HepG2 (cell line): Measurements from ENCODE around the gene SELENOV. TPM values are rescaled to one million over a fixed set of nuclear protein-coding genes. Genes with fewer than 3 reads are reported as not detected.
A peak's percentile ranks its signal among the peaks of the same experiment; 100 is the strongest.

Experiments
- ATAC-seq: fragments of 200-7000 bp; cut with Tn5 transposase; 3 replicates; pipeline ENCODE4 v1.9.1; 2020; ENCODE audit warnings: mild to moderate bottlenecking, moderate library complexity
- BruUV-seq: library from RNA; stranded (reverse); fragments of 400-500 nt; replicated peaks from 2 replicates; lab custom pipeline; 2021; lab: Mats Ljungman, UMichigan
- CTCF ChIA-PET: fragments of 300-600 bp; formaldehyde crosslinking; extraction: SDS; loops from one replicate; lab custom pipeline; 2021; ENCODE audit warnings: low total read pairs, inconsistent platforms, low intra/inter-chr PET ratio; lab: Yijun Ruan, JAX
- POLR2A ChIA-PET: fragments of 350-600 bp; sonication (Branson Sonifier 250); formaldehyde crosslinking; loops from one replicate; lab custom pipeline; 2020; ENCODE audit warnings: antibody characterized with exemption, inconsistent platforms; lab: Yijun Ruan, JAX
- DNase-seq: peaks from one replicate; pipeline ENCODE4 v3.0.0-alpha.2; 2015; ENCODE audit warnings: low spot score
- FAIRE-seq: peaks from 3 replicates; lab custom pipeline; 2011; peaks lifted over from hg19 to GRCh38; lab: Jason Lieb, UNC
- H2AFZ ChIP-seq: one replicate; pipeline ENCODE4 v1.6.1; 2011; ENCODE audit warnings: low read length, inconsistent platforms
- H3K27ac ChIP-seq: fragments of 300-600 bp; 3 replicates; pipeline ENCODE4 v1.8.0; 2011; ENCODE audit warnings: mixed run types, mild to moderate bottlenecking, mixed read lengths, low read length, inconsistent platforms; ENCODE audit not compliant: insufficient read depth; ENCODE audit errors: extremely low read length
- H3K27me3 ChIP-seq, 2 experiments: fragments of 200-600 bp in 1 of 2; 2 replicates in 1 of 2; 3 replicates in 1 of 2; pipeline versions ENCODE4 v1.6.0 to v1.8.0; 2011; ENCODE audit warnings: low read length in 2 of 2, mild to moderate bottlenecking in 2 of 2, moderate library complexity in 2 of 2, inconsistent platforms in 1 of 2; ENCODE audit not compliant: insufficient read depth in 2 of 2, control insufficient read depth in 1 of 2
- H3K36me3 ChIP-seq, 2 experiments: fragments of 200-600 bp in 1 of 2; replicated peaks in 1 of 2; 2 replicates in 1 of 2; 3 replicates in 1 of 2; pipeline versions ENCODE4 v1.5.1 to v1.8.0; 2011; ENCODE audit warnings: low read length in 2 of 2, inconsistent platforms in 1 of 2; ENCODE audit not compliant: insufficient read depth in 2 of 2, control insufficient read depth in 1 of 2
- H3K4me1 ChIP-seq: 2 replicates; pipeline ENCODE4 v1.5.1; 2012; ENCODE audit warnings: low read length, inconsistent platforms; ENCODE audit not compliant: insufficient read depth
- H3K4me2 ChIP-seq: 2 replicates; pipeline ENCODE4 v1.6.0; 2011; ENCODE audit warnings: low read depth, low read length, inconsistent platforms
- H3K4me3 ChIP-seq, 3 experiments: fragments of 200-600 bp in 1 of 3; sonication (generic), shearing (Covaris generic) in 1 of 3; replicated peaks in 1 of 3; 2 replicates each; pipeline ENCODE4 v1.5.1; 2011 to 2016; ENCODE audit warnings: low read length in 3 of 3, inconsistent platforms in 2 of 3, low read depth in 2 of 3, mild to moderate bottlenecking in 2 of 3, control low read depth in 1 of 3, mixed read lengths in 1 of 3; ENCODE audit not compliant: insufficient read depth in 1 of 3
- H3K79me2 ChIP-seq: one replicate; pipeline ENCODE4 v1.6.1; 2011; ENCODE audit warnings: low read length, inconsistent platforms; ENCODE audit not compliant: insufficient read depth
- H3K9ac ChIP-seq: 2 replicates; pipeline ENCODE4 v1.6.0; 2011; ENCODE audit warnings: mild to moderate bottlenecking, low read depth, low read length, inconsistent platforms; ENCODE audit not compliant: insufficient read depth
- H3K9me3 ChIP-seq: 2 replicates; pipeline ENCODE4 v1.5.1; 2012; ENCODE audit warnings: mild to moderate bottlenecking, low read length
- H4K20me1 ChIP-seq: 2 replicates; pipeline ENCODE4 v1.6.0; 2011; ENCODE audit warnings: inconsistent platforms, mild to moderate bottlenecking, low read length, moderate library complexity; ENCODE audit not compliant: insufficient read depth
- AGO2 ChIP-seq: fragments of 200-400 bp; formaldehyde crosslinking; optimal IDR thresholded peaks from 2 replicates; pipeline ENCODE3; 2017; ENCODE audit warnings: mild to moderate bottlenecking, low read depth, low read length, moderate library complexity
- ATF7 ChIP-seq, 2 experiments: fragments of 450-650 bp in 1 of 2; sonication (generic) in 1 of 2; formaldehyde crosslinking in 1 of 2; IDR thresholded peaks; 2 replicates each; pipeline versions ENCODE4 v1.4.0 to v1.6.1; 2016 to 2020; ENCODE audit warnings: antibody characterized with exemption in 1 of 2, mild to moderate bottlenecking in 1 of 2, missing genetic modification reagents in 1 of 2
- FOXO1 ChIP-seq: sonication (generic); formaldehyde crosslinking; IDR thresholded peaks from 2 replicates; pipeline ENCODE4 v1.4.0; 2020; ENCODE audit warnings: missing genetic modification reagents
- NR2F6 ChIP-seq, 2 experiments: IDR thresholded peaks; 2 replicates each; pipeline ENCODE4 v1.6.1; 2016; ENCODE audit warnings: antibody characterized with exemption in 1 of 2, mild to moderate bottlenecking in 1 of 2
- SALL1 ChIP-seq: sonication (generic); formaldehyde crosslinking; IDR thresholded peaks from 2 replicates; pipeline ENCODE4 v1.8.0; 2022; ENCODE audit warnings: mild to moderate bottlenecking, missing genetic modification reagents
- ZNF260 ChIP-seq: sonication (generic); formaldehyde crosslinking; IDR thresholded peaks from 2 replicates; pipeline ENCODE4 v1.4.0; 2020; ENCODE audit warnings: missing genetic modification reagents, low read depth, mild to moderate bottlenecking, borderline replicate concordance
- WGBS: methylation state at CpG from one replicate; pipeline ENCODE4 v1.1.6; 2017; ENCODE audit warnings: low lambda C conversion rate; 5-methylcytosine and 5-hydroxymethylcytosine counted together
- in situ Hi-C: cut with HindIII; loops from 2 replicates; pipeline ENCODE4 v1.10.0; 2017; ENCODE audit warnings: low pct_unique_long_range_greater_than_20kb; ENCODE audit not compliant: extremely low pct_ligation_motif_present
- intact Hi-C: fragments of 100-400 bp; cut with micrococcal nuclease; formaldehyde crosslinking; loops from one replicate; pipeline ENCODE4 v1.10.0; 2022; ENCODE audit not compliant: unreplicated experiment
- polyA plus RNA-seq, 8 experiments: library from polyadenylated mRNA; depleted of rRNA in 3 of 8; stranded (reverse) in 7 of 8; unstranded in 1 of 8; fragments of >200 nt; fragmentation: Illumina TruSeq in 4 of 8; extraction: Trizol in 4 of 8; gene quantifications; 2 replicates each; pipeline versions ENCODE4 v1.2.1 to v1.2.3, GENCODE V29; 2011 to 2016; ENCODE audit warnings: low read depth in 4 of 8, missing spikeins in 1 of 8, mixed read lengths in 1 of 8; ENCODE audit not compliant: insufficient read depth in 1 of 8
- total RNA-seq, 5 experiments: library from RNA; depleted of rRNA; stranded (reverse); fragments of >200 nt; fragmentation: Illumina TruSeq; extraction: Trizol; gene quantifications; 2 replicates each; pipeline ENCODE4 v1.2.3, GENCODE V29; 2016; ENCODE audit warnings: low read depth in 1 of 5
- TF ChIP-seq, protein P1 (sequence below): IDR thresholded peaks from 2 replicates; pipeline ENCODE4 v1.6.1; 2016; ENCODE audit warnings: missing biosample characterization, missing genetic modification reagents, low read depth

SELENOV gene
- total and polyA plus RNA-seq, 2 of the 13 experiments (the other 11 are each of a cell fraction or from before 2014, with no cell fraction given) = not detected

DNA sequence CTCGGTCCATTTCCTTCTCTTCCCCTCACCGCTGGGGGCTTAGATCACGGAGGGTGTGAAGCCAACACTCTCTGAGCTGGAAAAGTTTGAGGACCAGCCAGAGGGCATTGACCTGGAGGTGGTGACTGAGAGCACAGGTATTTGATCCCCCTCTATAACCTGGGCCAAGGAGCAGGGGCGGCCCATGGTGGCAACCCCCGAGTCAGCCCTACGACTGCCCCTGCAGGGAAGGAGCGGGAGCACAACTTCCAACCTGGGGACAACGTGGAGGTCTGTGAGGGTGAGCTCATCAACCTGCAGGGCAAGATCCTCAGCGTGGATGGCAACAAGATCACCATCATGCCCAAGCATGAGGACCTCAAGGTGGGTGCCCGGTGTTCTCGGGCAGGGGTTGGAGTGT, 45.9 kb upstream of the SELENOV start:
- no peaks in the 10 kb centered on the region for H3K9me3 ChIP-seq
- TF ChIP-seq SALL1 (CRISPR knock-in tag) (no peak), ATF7 (IDR thresholded peaks at IDR 0.05) (no peak), ATF7 (CRISPR knock-in tag; IDR thresholded peaks at IDR 0.05) (no peak), NR2F6 (IDR thresholded peaks at IDR 0.05) (no peak), NR2F6 (CRISPR knock-in tag; IDR thresholded peaks at IDR 0.05) (no peak), ZNF260 (CRISPR knock-in tag) (no peak)
- TF ChIP-seq, protein P1, sequence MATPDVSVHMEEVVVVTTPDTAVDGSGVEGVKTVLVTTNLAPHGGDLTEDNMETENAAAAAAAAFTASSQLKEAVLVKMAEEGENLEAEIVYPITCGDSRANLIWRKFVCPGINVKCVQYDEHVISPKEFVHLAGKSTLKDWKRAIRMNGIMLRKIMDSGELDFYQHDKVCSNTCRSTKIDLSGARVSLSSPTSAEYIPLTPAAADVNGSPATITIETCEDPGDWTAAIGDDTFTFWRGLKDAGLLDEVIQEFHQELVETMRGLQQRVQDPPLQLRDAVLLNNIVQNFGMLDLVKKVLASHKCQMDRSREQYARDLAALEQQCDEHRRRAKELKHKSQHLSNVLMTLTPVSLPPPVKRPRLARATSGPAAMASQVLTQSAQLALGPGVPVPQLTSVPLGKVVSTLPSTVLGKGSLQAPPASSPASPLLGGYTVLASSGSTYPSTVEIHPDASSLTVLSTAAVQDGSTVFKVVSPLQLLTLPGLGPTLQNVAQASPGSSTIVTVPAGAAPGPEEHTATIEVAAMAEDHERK = no peak
- ATAC-seq = no peak
- H3K4me2 ChIP-seq = no peak overlapping the region
- BruUV-seq = no TSS peak
- CTCF ChIA-PET = no interaction called here
- in situ Hi-C loops = no loop called here
- WGBS = 98% methylated on average over 5 of the region's 11 CpGs
- H3K36me3 ChIP-seq = peaks cover 58 to 96% of the 10 kb centered on the region in 2 experiments
- H2AFZ ChIP-seq = no peak overlapping the region
- H4K20me1 ChIP-seq = no peaks in the 10 kb centered on the region
- no peak for FAIRE-seq
- H3K27me3 ChIP-seq = no peaks in the 10 kb centered on the region
- no peak overlapping the region for H3K4me3 ChIP-seq
- H3K4me1 ChIP-seq = no peaks in the 10 kb centered on the region
- H3K79me2 ChIP-seq = no peaks in the 10 kb centered on the region
- H3K27ac ChIP-seq = no peak overlapping the region
- no peak for DNase-seq
- no peak overlapping the region for H3K9ac ChIP-seq
- intact Hi-C loops = no loop called here
- POLR2A ChIA-PET = no interaction called here

DNA sequence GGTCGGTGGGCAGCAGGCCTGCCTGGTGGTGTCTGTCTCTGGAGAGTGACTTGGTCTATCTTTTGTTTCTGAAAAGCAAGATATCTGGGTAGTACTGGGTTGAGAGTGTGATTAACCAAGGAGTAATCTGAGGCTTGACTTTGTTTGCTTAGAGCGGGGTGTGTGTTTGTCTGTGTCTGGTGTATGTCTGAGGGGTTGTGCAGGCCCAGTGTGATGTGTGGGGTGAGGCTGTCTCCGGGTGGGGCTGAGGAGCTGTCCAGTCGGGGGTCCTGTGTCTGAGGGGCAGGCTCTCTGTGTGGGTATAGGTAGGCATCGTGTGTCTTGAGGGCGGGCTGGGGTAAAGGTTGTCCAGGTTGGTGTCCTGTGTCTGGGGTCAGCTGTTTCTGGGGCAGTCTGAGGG, 45.4 kb upstream of the SELENOV start:
- ChIA-PET CTCF (no interaction called here), POLR2A (no interaction called here)
- Histone ChIP-seq H2AFZ (no peak overlapping the region), H3K9ac (no peak overlapping the region), H3K36me3 (peaks cover 61 to 96% of the 10 kb centered on the region in 2 experiments), H4K20me1 (no peaks in the 10 kb centered on the region), H3K79me2 (no peaks in the 10 kb centered on the region), H3K27me3 (no peaks in the 10 kb centered on the region), H3K4me1 (no peaks in the 10 kb centered on the region), H3K4me2 (no peak overlapping the region)
- intact Hi-C loops = no loop called here
- 95% methylated on average over 5 of the region's 6 CpGs for WGBS
- BruUV-seq = no TSS peak
- ATAC-seq = no peak
- FAIRE-seq = no peak
- no peak for DNase-seq
- peak; percentile 31 for TF ChIP-seq AGO2
- no peak for TF ChIP-seq FOXO1
- TF ChIP-seq, all 625 proteins: peak for 1
- Histone ChIP-seq H3K9me3 (no peaks in the 10 kb centered on the region), H3K4me3 (no peak overlapping the region), H3K27ac (no peak overlapping the region)
- in situ Hi-C loops = no loop called here
